SK-N-SH (cell line): ENCODE data around the gene COL4A2. TPM values are rescaled to one million over a fixed set of nuclear protein-coding genes. Genes with fewer than 3 reads are reported as not detected.

ENCODE experiments used
- CTCF ChIA-PET: fragments of 300-600, 350-600 bp; formaldehyde crosslinking; extraction: SDS; loops from one replicate; lab custom pipeline; 2021; lab: Yijun Ruan, JAX
- POLR2A ChIA-PET: fragments of 350-600 bp; sonication (Branson Sonifier 250); formaldehyde crosslinking; extraction: SDS; loops from one replicate; lab custom pipeline; 2020; ENCODE audit warnings: antibody characterized with exemption, inconsistent platforms; lab: Yijun Ruan, JAX
- DNase-seq: peaks from one replicate; pipeline ENCODE4 v3.0.0; 2012
- H2AFZ ChIP-seq: fragments of 200-600 bp; sonication (generic); 2 replicates; pipeline ENCODE4 v1.8.1; 2016; ENCODE audit warnings: antibody characterized with exemption, mild to moderate bottlenecking, low read depth
- H3F3A ChIP-seq: fragments of 200-600 bp; sonication (generic); replicated peaks from 2 replicates; pipeline ENCODE3; 2016; ENCODE audit warnings: antibody characterized with exemption, mild to moderate bottlenecking; ENCODE audit not compliant: insufficient read depth
- H3K27ac ChIP-seq, 2 experiments: fragments of 200-500 bp in 1 of 2; fragments of 200-600 bp in 1 of 2; sonication (Bioruptor generic) in 1 of 2; sonication (generic), shearing (Covaris generic) in 1 of 2; 2 replicates each; pipeline versions ENCODE4 v1.5.1 to v1.6.1; 2014 to 2016; ENCODE audit warnings: low read depth in 2 of 2, inconsistent platforms in 1 of 2, low read length in 1 of 2, mild to moderate bottlenecking in 1 of 2, mixed read lengths in 1 of 2
- H3K27me3 ChIP-seq: fragments of 200-600 bp; sonication (generic), shearing (Covaris generic); 2 replicates; pipeline ENCODE4 v1.6.1; 2016; ENCODE audit warnings: mixed run types; ENCODE audit not compliant: insufficient read depth
- H3K36me3 ChIP-seq, 2 experiments: fragments of 200-500 bp in 1 of 2; fragments of 200-600 bp in 1 of 2; sonication (Bioruptor generic) in 1 of 2; sonication (generic) in 1 of 2; replicated peaks in 1 of 2; 2 replicates each; pipeline versions ENCODE3 to v1.5.1; 2014 to 2016; ENCODE audit warnings: low read length in 1 of 2, mild to moderate bottlenecking in 1 of 2; ENCODE audit not compliant: insufficient read depth in 2 of 2, control insufficient read depth in 1 of 2
- H3K4me1 ChIP-seq, 2 experiments: fragments of 200-500 bp in 1 of 2; fragments of 200-600 bp in 1 of 2; sonication (Bioruptor generic) in 1 of 2; sonication (generic), shearing (Covaris generic) in 1 of 2; 2 replicates each; pipeline versions ENCODE4 v1.5.1 to v1.6.1; 2014 to 2016; ENCODE audit warnings: low read depth in 1 of 2, low read length in 1 of 2, mixed run types in 1 of 2; ENCODE audit not compliant: insufficient read depth in 2 of 2, control insufficient read depth in 1 of 2
- H3K4me2 ChIP-seq: fragments of 200-600 bp; sonication (generic), shearing (Covaris generic); 2 replicates; pipeline ENCODE4 v1.6.1; 2017; ENCODE audit warnings: mixed run types
- H3K4me3 ChIP-seq, 2 experiments: fragments of 200-500 bp in 1 of 2; fragments of 200-600 bp in 1 of 2; sonication (Bioruptor generic) in 1 of 2; sonication (generic), shearing (Covaris generic) in 1 of 2; 2 replicates each; pipeline versions ENCODE4 v1.5.1 to v1.8.1; 2014 to 2016; ENCODE audit warnings: low read depth in 2 of 2, inconsistent platforms in 1 of 2, low read length in 1 of 2, mild to moderate bottlenecking in 1 of 2, mixed read lengths in 1 of 2, moderate library complexity in 1 of 2
- H3K79me2 ChIP-seq: fragments of 200-600 bp; sonication (generic); 2 replicates; pipeline ENCODE4 v1.8.1; 2017; ENCODE audit warnings: mild to moderate bottlenecking; ENCODE audit not compliant: insufficient read depth
- H3K9ac ChIP-seq: fragments of 200-600 bp; sonication (generic); 2 replicates; pipeline ENCODE4 v1.6.1; 2017; ENCODE audit warnings: mixed run types
- H3K9me2 ChIP-seq: fragments of 200-600 bp; sonication (generic); 2 replicates; pipeline ENCODE4 v1.6.1; 2017; ENCODE audit warnings: mixed run types
- H3K9me3 ChIP-seq: fragments of 200-600 bp; sonication (generic); 2 replicates; pipeline ENCODE4 v1.6.1; 2017; ENCODE audit warnings: mixed run types, mild to moderate bottlenecking, moderate library complexity
- H4K20me1 ChIP-seq: fragments of 200-600 bp; sonication (generic); 2 replicates; pipeline ENCODE4 v1.6.1; 2017; ENCODE audit warnings: mild to moderate bottlenecking, mixed run types; ENCODE audit not compliant: insufficient read depth
- CHD2 ChIP-seq: fragments of 150-350 bp; IDR thresholded peaks from 2 replicates; pipeline ENCODE4 v1.6.1; 2018; ENCODE audit warnings: low read length; ENCODE audit not compliant: partially characterized antibody
- CTCF ChIP-seq: fragments of 200-600 bp; sonication (generic); IDR thresholded peaks from 2 replicates; pipeline ENCODE4 v1.6.1; 2017; ENCODE audit warnings: antibody characterized with exemption, mild to moderate bottlenecking, moderate library complexity
- FOXJ3 ChIP-seq: sonication (generic); formaldehyde crosslinking; IDR thresholded peaks from 2 replicates; pipeline ENCODE4 v1.5.1; 2020; ENCODE audit warnings: mild to moderate bottlenecking, missing genetic modification reagents
- GATA2 ChIP-seq: sonication (generic); formaldehyde crosslinking; IDR thresholded peaks from 2 replicates; pipeline ENCODE4 v1.5.0; 2020; ENCODE audit warnings: mild to moderate bottlenecking, missing genetic modification reagents
- MEF2A ChIP-seq: IDR thresholded peaks from 2 replicates; pipeline ENCODE4 v1.4.0; 2012; ENCODE audit warnings: low read depth, borderline replicate concordance
- NRF1 ChIP-seq: IDR thresholded peaks from 2 replicates; pipeline ENCODE4 v1.6.1; 2012; ENCODE audit warnings: low read depth, mild to moderate bottlenecking, low read length
- REST ChIP-seq: IDR thresholded peaks from 2 replicates; pipeline ENCODE4 v1.6.1; 2012; ENCODE audit warnings: mild to moderate bottlenecking, low read depth, low read length, moderate library complexity
- RXRA ChIP-seq: IDR thresholded peaks from 2 replicates; pipeline ENCODE4 v1.4.0; 2012; ENCODE audit warnings: low read depth, mild to moderate bottlenecking, borderline replicate concordance
- SMC3 ChIP-seq: IDR thresholded peaks from 2 replicates; pipeline ENCODE4 v1.6.1; 2012; ENCODE audit warnings: low read depth, low read length, improper control_type of control experiment
- TAF1 ChIP-seq: IDR thresholded peaks from 2 replicates; pipeline ENCODE4 v1.6.1; 2012; ENCODE audit warnings: low read depth, mild to moderate bottlenecking, low read length, moderate library complexity, borderline replicate concordance
- TEAD4 ChIP-seq: IDR thresholded peaks from 2 replicates; pipeline ENCODE4 v1.4.0; 2012; ENCODE audit warnings: mild to moderate bottlenecking, borderline replicate concordance; ENCODE audit not compliant: insufficient read depth
- USF2 ChIP-seq: fragments of 150-350 bp; IDR thresholded peaks from 2 replicates; pipeline ENCODE4 v1.6.1; 2017; ENCODE audit warnings: antibody characterized with exemption, low read length, low read depth, borderline replicate concordance
- ZBTB33 ChIP-seq: IDR thresholded peaks from 2 replicates; pipeline ENCODE4 v1.4.0; 2012; ENCODE audit warnings: low read depth, borderline replicate concordance
- WGBS: methylation state at CpG from one replicate; pipeline ENCODE4 v1.1.6; 2017; ENCODE audit warnings: low lambda C conversion rate; 5-methylcytosine and 5-hydroxymethylcytosine counted together
- polyA plus RNA-seq, 3 experiments: library from polyadenylated mRNA; depleted of rRNA; stranded (reverse); fragments of >200 nt; gene quantifications; 2 replicates each; pipeline ENCODE4 v1.2.3, GENCODE V29; 2012

COL4A2 gene
- polyA plus RNA-seq, 1 of the 3 experiments (the other 2 are of a cell fraction) = 137 TPM

GRCh38 chr13:110294622-110295021 lies 12.5 kb upstream of the COL4A2 start (continued):
- TF ChIP-seq REST (no peak), USF2 (no peak)

- Histone ChIP-seq H2AFZ (no peak overlapping the region), H3K36me3 (peaks cover 3 to 21% of the 10 kb centered on the region in 2 experiments), H3K4me1 (peaks cover 12 to 18% of the 10 kb centered on the region in 2 experiments; a peak in 2 of 4 replicates), H3K4me3 (no peak overlapping the region), H3K27me3 (no peaks in the 10 kb centered on the region), H3K4me2 (no peak overlapping the region), H3F3A (peaks cover 8% of the 10 kb centered on the region), H3K9me3 (no peaks in the 10 kb centered on the region)
- POLR2A ChIA-PET = no interaction called here
- 94% methylated on average over 6 of the region's 6 CpGs for WGBS
- DNase-seq = no peak
- CTCF ChIA-PET = interaction anchor here (0.8 to 1.5 kb wide), 3 partner anchors 115 to 158 kb away, joined by 3 read pairs; no protein-coding TSS in a partner anchor
- no peak for TF ChIP-seq MEF2A
- no peak for TF ChIP-seq RXRA
- TF ChIP-seq TEAD4 = no peak
- no peak for TF ChIP-seq CTCF
- no peak for TF ChIP-seq TAF1
- TF ChIP-seq ZBTB33 = no peak
- TF ChIP-seq SMC3 = no peak
- no peak for TF ChIP-seq GATA2 (CRISPR knock-in tag)
- TF ChIP-seq CHD2 = no peak
- TF ChIP-seq FOXJ3 (CRISPR knock-in tag) = no peak
- TF ChIP-seq NRF1 = no peak
- TF ChIP-seq, all 33 proteins: peak for 0
- Histone ChIP-seq H3K79me2 (peaks cover 99% of the 10 kb centered on the region), H3K9me2 (no peaks in the 10 kb centered on the region), H3K9ac (no peak overlapping the region), H4K20me1 (peaks cover 29% of the 10 kb centered on the region; the same call in 1 of the 2 replicates), H3K27ac (no peak overlapping the region)
These were observed 10.1 kb upstream of the COL4A2 start for GRCh38 chr13:110297011-110297410.
